DOHH2 (cell line): ENCODE measurements around the gene KCNJ14.

Experiments
- EZH2phosphoT487 ChIP-seq: fragments of 200-600 bp; sonication (generic); IDR thresholded peaks from 2 replicates; pipeline ENCODE4 v1.6.1; 2017; ENCODE audit warnings: borderline replicate concordance, mild to moderate bottlenecking, antibody characterized with exemption, low read length, moderate library complexity, mixed read lengths
- TF ChIP-seq, protein P1 (sequence below): fragments of 200-600 bp; sonication (generic); IDR thresholded peaks from one replicate; pipeline ENCODE4 v1.5.1; 2014; ENCODE audit warnings: antibody characterized with exemption, mild to moderate bottlenecking, low read depth, low read length; ENCODE audit not compliant: poor library complexity, severe bottlenecking

DNA sequence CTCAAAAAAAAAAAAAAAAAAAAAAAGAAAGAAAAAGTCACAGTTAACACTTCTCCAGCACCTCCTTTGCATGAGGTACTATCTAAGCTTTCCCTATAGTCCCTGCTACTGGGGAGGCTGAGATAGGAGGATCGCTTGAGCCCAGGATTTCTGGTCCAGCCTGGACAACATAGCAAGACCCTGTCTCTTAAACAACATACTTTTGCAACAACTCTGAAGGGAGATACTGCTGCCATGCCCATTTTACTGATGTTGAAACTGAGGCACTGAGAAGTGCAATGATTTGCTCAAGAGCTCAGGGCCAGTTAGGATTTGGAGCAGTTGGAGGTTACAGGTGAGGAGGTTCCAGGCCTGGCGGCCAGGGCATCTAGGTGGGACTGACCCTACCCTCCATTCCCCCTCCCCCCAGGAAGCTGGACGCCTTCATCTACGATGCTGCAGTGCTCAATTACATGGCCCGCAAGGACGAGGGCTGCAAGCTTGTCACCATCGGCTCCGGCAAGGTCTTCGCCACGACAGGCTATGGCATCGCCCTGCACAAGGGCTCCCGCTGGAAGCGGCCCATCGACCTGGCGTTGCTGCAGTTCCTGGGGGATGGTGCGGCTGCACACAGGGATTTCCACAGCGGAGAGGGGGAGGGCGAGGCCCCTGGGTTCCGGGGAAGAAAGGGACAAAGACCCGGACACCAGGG, 13.9 kb upstream of the KCNJ14 start:
- TF ChIP-seq, protein P1, sequence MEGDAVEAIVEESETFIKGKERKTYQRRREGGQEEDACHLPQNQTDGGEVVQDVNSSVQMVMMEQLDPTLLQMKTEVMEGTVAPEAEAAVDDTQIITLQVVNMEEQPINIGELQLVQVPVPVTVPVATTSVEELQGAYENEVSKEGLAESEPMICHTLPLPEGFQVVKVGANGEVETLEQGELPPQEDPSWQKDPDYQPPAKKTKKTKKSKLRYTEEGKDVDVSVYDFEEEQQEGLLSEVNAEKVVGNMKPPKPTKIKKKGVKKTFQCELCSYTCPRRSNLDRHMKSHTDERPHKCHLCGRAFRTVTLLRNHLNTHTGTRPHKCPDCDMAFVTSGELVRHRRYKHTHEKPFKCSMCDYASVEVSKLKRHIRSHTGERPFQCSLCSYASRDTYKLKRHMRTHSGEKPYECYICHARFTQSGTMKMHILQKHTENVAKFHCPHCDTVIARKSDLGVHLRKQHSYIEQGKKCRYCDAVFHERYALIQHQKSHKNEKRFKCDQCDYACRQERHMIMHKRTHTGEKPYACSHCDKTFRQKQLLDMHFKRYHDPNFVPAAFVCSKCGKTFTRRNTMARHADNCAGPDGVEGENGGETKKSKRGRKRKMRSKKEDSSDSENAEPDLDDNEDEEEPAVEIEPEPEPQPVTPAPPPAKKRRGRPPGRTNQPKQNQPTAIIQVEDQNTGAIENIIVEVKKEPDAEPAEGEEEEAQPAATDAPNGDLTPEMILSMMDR = no peak
- TF ChIP-seq EZH2phosphoT487 = no peak
